Large intestine (tissue), 3 donors: ENCODE data around the gene INPP5A. TPM values are rescaled to one million over a fixed set of nuclear protein-coding genes. Genes with fewer than 3 reads are reported as not detected.
A peak's percentile ranks its signal among the peaks of the same experiment; 100 is the strongest.

Experiments used
- DNase-seq, 2 donors: peaks; one replicate each; pipeline versions ENCODE4 v3.0.0 to v3.0.0-alpha.2; 2013
- H3K27ac ChIP-seq: one replicate; pipeline ENCODE4 v1.5.1; 2013; ENCODE audit warnings: low read length
- H3K27me3 ChIP-seq: 2 replicates; pipeline ENCODE4 v1.6.1; 2013; ENCODE audit warnings: low read length; ENCODE audit not compliant: control insufficient read depth, insufficient read depth
- H3K36me3 ChIP-seq: 2 replicates; pipeline ENCODE4 v1.6.1; 2013; ENCODE audit warnings: low read length; ENCODE audit not compliant: control insufficient read depth, insufficient read depth
- H3K4me1 ChIP-seq: one replicate; pipeline ENCODE4 v1.6.1; 2013; ENCODE audit warnings: low read length; ENCODE audit not compliant: control insufficient read depth, insufficient read depth
- H3K4me3 ChIP-seq: one replicate; pipeline ENCODE4 v1.5.1; 2013; ENCODE audit warnings: low read length
- H3K9me3 ChIP-seq: one replicate; pipeline ENCODE4 v1.6.1; 2013; ENCODE audit warnings: mild to moderate bottlenecking, low read depth, low read length, moderate library complexity; ENCODE audit not compliant: control insufficient read depth
- WGBS: methylation state at CpG from one replicate; pipeline ENCODE4 v1.1.5; 2013; ENCODE audit warnings: low lambda C conversion rate; ENCODE audit not compliant: insufficient coverage; 5-methylcytosine and 5-hydroxymethylcytosine counted together
- polyA plus RNA-seq: library from polyadenylated mRNA; unstranded; fragments of 120-200 nt; gene quantifications from one replicate; pipeline ENCODE4 v1.2.1, GENCODE V29; 2013

INPP5A gene
- polyA plus RNA-seq, 1 donor = 25.3 TPM

DNA sequence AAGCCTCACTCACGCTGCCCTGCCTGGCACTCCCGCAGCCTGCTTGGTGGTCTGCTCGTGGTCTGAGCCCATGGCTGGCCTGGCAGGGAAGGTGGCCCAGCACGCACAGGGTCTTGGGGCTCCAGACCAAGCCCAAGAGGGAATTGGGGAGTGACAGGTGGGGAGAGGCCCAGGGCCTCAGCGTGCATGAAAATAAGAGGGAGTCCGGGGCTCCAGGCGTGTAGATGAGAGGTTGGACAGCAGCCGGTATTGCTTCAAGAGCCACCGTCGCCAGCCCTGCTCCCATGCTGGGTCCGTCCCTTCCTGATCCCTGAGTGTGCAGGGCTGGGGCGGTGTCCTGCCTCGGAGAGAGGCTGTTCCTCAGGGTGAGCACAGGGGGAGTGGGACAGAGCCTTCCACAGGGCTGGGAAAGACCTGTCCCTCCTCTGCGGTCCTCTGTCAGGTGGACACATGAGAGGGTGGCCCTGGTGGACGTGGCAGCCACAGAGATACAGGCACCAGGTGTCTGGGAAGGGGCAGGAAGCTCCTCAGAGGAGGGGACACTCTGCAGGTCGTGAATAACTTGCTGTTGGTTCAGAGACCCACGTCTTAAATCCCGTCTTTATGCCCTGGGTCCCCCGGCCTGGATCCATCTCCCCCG lies 113.1 kb downstream of the INPP5A start:
- 100% methylated on average over 1 of the region's 20 CpGs for WGBS
- peaks cover 27% of the 10 kb centered on the region for H3K36me3 ChIP-seq

GRCh38 chr10:132651511-132652029 lies 114.0 kb downstream of the INPP5A start:
- H3K9me3 ChIP-seq = no peaks in the 10 kb centered on the region
- H3K27ac ChIP-seq = no peak overlapping the region
- no peaks in the 10 kb centered on the region for H3K27me3 ChIP-seq
- DNase-seq = no peak
- H3K36me3 ChIP-seq = peaks cover 29% of the 10 kb centered on the region
- H3K4me3 ChIP-seq = no peak overlapping the region
- no CpG with 5 or more reads among the region's 18 CpGs for WGBS
- H3K4me1 ChIP-seq = no peaks in the 10 kb centered on the region

More for the DNA sequence above, 113.1 kb downstream of the INPP5A start:
- Histone ChIP-seq H3K27me3 (no peaks in the 10 kb centered on the region), H3K4me3 (no peak overlapping the region), H3K4me1 (no peaks in the 10 kb centered on the region), H3K9me3 (no peaks in the 10 kb centered on the region), H3K27ac (no peak overlapping the region)
- DNase-seq = no peak

GRCh38 chr10:132652446-132652845 lies 114.9 kb downstream of the INPP5A start:
- DNase-seq = no peak
- H3K36me3 ChIP-seq = peaks cover 28% of the 10 kb centered on the region
- 100% methylated on average over 1 of the region's 15 CpGs for WGBS

DNA sequence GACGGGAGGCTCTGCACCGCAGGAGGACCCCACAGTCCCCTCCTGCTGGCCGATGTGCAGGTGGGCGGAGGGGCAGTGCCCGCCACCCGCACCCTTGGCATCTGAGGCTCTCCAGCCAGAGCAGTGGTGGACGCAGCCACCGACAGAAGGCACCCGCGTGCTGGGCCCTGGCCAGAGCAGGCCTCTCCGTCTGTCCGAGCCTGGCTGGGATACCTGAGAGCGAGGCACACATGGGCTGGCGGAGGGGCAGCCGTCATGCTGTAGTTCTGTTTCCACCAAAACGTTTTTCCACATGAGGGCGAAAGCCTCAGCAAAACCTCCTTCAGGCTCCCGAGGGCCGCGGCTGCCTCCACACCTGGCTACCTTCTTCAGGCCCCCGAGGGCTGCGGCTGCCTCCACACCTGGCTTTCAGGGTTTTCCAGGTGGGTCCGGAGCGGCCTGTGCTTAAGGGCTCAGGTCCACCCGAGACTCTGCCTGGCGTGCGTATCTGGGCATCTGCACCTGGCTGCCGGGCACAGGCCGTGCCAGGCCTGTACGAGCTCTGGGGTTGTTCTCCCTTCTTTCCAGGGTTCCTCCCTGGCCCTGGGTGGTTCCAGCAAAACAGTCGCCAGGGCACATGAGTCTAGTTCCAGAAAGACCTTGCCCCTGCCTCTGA lies 115.5 kb downstream of the INPP5A start:
- H3K4me1 ChIP-seq = no peaks in the 10 kb centered on the region
- no peaks in the 10 kb centered on the region for H3K27me3 ChIP-seq
- no peak for DNase-seq
- no CpG with 5 or more reads among the region's 31 CpGs for WGBS
- H3K4me3 ChIP-seq = no peak overlapping the region
- peaks cover 28% of the 10 kb centered on the region for H3K36me3 ChIP-seq
- H3K27ac ChIP-seq = no peak overlapping the region
- H3K9me3 ChIP-seq = no peaks in the 10 kb centered on the region

More at GRCh38 chr10:132652446-132652845, 114.9 kb downstream of the INPP5A start:
- no peaks in the 10 kb centered on the region for H3K9me3 ChIP-seq
- no peak overlapping the region for H3K27ac ChIP-seq
- H3K4me3 ChIP-seq = no peak overlapping the region
- no peaks in the 10 kb centered on the region for H3K27me3 ChIP-seq
- H3K4me1 ChIP-seq = no peaks in the 10 kb centered on the region

- H3K27me3 ChIP-seq = no peaks in the 10 kb centered on the region
- peaks cover 26% of the 10 kb centered on the region for H3K36me3 ChIP-seq
- no peaks in the 10 kb centered on the region for H3K9me3 ChIP-seq
- no peak for DNase-seq
- H3K4me3 ChIP-seq = no peak overlapping the region
- no CpG with 5 or more reads among the region's 20 CpGs for WGBS
- no peak overlapping the region for H3K27ac ChIP-seq
- no peaks in the 10 kb centered on the region for H3K4me1 ChIP-seq
Measured at GRCh38 chr10:132653721-132654120, 116.1 kb downstream of the INPP5A start.

GRCh38 chr10:132654121-132654571 lies 116.6 kb downstream of the INPP5A start:
- no CpG with 5 or more reads among the region's 12 CpGs for WGBS
- H3K36me3 ChIP-seq = peaks cover 26% of the 10 kb centered on the region
- no peak overlapping the region for H3K27ac ChIP-seq
- no peaks in the 10 kb centered on the region for H3K4me1 ChIP-seq
- H3K9me3 ChIP-seq = no peaks in the 10 kb centered on the region
- no peak overlapping the region for H3K4me3 ChIP-seq
- no peak for DNase-seq
- H3K27me3 ChIP-seq = no peaks in the 10 kb centered on the region

- DNase-seq = peak in 1 of 2 donors; percentile 36
- Histone ChIP-seq H3K4me3 (no peak overlapping the region), H3K9me3 (peaks cover 3% of the 10 kb centered on the region), H3K27me3 (no peaks in the 10 kb centered on the region), H3K4me1 (no peaks in the 10 kb centered on the region), H3K36me3 (peaks cover 31% of the 10 kb centered on the region), H3K27ac (no peak overlapping the region)
- WGBS = no CpG with 5 or more reads among the region's 48 CpGs
Measured at GRCh38 chr10:132654708-132655661, 117.4 kb downstream of the INPP5A start.

- no peaks in the 10 kb centered on the region for H3K4me1 ChIP-seq
- H3K27me3 ChIP-seq = no peaks in the 10 kb centered on the region
- no peak overlapping the region for H3K27ac ChIP-seq
- WGBS = no CpG with 5 or more reads among the region's 8 CpGs
- no peak overlapping the region for H3K4me3 ChIP-seq
- DNase-seq = no peak
- H3K9me3 ChIP-seq = peaks cover 3% of the 10 kb centered on the region
- peaks cover 32% of the 10 kb centered on the region for H3K36me3 ChIP-seq
Measured at GRCh38 chr10:132655735-132656134, 118.1 kb downstream of the INPP5A start.

GRCh38 chr10:132656283-132657126 lies 118.9 kb downstream of the INPP5A start:
- Histone ChIP-seq H3K4me3 (no peak overlapping the region), H3K36me3 (peaks cover 33% of the 10 kb centered on the region), H3K27me3 (no peaks in the 10 kb centered on the region), H3K9me3 (peaks cover 3% of the 10 kb centered on the region), H3K4me1 (no peaks in the 10 kb centered on the region), H3K27ac (no peak overlapping the region)
- no CpG with 5 or more reads among the region's 18 CpGs for WGBS
- DNase-seq = no peak
